ENCODE data around the gene SAMD15.

SAMD15 gene

GRCh38 chr14:77421201-77421600, 44.0 kb downstream of the SAMD15 start:
- DNase-seq (ENCODE audit: low read depth in 1 of 2, low spot score in 1 of 2), result no peak
- TF ChIP-seq, protein P1, sequence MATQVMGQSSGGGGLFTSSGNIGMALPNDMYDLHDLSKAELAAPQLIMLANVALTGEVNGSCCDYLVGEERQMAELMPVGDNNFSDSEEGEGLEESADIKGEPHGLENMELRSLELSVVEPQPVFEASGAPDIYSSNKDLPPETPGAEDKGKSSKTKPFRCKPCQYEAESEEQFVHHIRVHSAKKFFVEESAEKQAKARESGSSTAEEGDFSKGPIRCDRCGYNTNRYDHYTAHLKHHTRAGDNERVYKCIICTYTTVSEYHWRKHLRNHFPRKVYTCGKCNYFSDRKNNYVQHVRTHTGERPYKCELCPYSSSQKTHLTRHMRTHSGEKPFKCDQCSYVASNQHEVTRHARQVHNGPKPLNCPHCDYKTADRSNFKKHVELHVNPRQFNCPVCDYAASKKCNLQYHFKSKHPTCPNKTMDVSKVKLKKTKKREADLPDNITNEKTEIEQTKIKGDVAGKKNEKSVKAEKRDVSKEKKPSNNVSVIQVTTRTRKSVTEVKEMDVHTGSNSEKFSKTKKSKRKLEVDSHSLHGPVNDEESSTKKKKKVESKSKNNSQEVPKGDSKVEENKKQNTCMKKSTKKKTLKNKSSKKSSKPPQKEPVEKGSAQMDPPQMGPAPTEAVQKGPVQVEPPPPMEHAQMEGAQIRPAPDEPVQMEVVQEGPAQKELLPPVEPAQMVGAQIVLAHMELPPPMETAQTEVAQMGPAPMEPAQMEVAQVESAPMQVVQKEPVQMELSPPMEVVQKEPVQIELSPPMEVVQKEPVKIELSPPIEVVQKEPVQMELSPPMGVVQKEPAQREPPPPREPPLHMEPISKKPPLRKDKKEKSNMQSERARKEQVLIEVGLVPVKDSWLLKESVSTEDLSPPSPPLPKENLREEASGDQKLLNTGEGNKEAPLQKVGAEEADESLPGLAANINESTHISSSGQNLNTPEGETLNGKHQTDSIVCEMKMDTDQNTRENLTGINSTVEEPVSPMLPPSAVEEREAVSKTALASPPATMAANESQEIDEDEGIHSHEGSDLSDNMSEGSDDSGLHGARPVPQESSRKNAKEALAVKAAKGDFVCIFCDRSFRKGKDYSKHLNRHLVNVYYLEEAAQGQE (IDR thresholded peaks at IDR 0.05; ENCODE audit: insufficient replicate concordance, low read depth), result no peak
- no peak for TF ChIP-seq GABPA (IDR thresholded peaks at IDR 0.05; ENCODE audit: low read depth)
- no peak for TF ChIP-seq CTCF (IDR thresholded peaks at IDR 0.05; ENCODE audit: insufficient read depth, low read length)
- no peak for TF ChIP-seq SPI1 (IDR thresholded peaks at IDR 0.05; ENCODE audit: borderline replicate concordance, low read depth)
- no peaks in the 10 kb centered on the region for H3K27me3 ChIP-seq (ENCODE audit: insufficient read depth, poor library complexity, severe bottlenecking)
- no peak overlapping the region for H3K27ac ChIP-seq (replicated peaks)
- H3K4me3 ChIP-seq (replicated peaks; ENCODE audit: insufficient read depth, low read length), result no peak overlapping the region

- Histone ChIP-seq H3K27me3 (ENCODE audit: insufficient read depth, poor library complexity, severe bottlenecking) (no peaks in the 10 kb centered on the region), H3K4me3 (replicated peaks; ENCODE audit: insufficient read depth, low read length) (no peak within 1 kb of the TSS), H3K27ac (replicated peaks) (no peak within 1 kb of the TSS)
- DNase-seq (ENCODE audit: low read depth in 1 of 2, low spot score in 1 of 2), result no peak
- TF ChIP-seq GABPA (IDR thresholded peaks at IDR 0.05; ENCODE audit: low read depth), result no peak
- no peak for TF ChIP-seq SPI1 (IDR thresholded peaks at IDR 0.05; ENCODE audit: borderline replicate concordance, low read depth)
- no peak for TF ChIP-seq POLR2AphosphoS5 (IDR thresholded peaks at IDR 0.05; ENCODE audit: low read depth)
- no peak for TF ChIP-seq CTCF (IDR thresholded peaks at IDR 0.05; ENCODE audit: insufficient read depth, low read length)
- TF ChIP-seq, protein P1 (IDR thresholded peaks at IDR 0.05; ENCODE audit: insufficient replicate concordance, low read depth), result no peak
Observed at GRCh38 chr14:77423423-77423822, 46.2 kb downstream of the SAMD15 start, which contains the start of gene NOXRED1. NOXRED1 (minus strand) TSS chr14:77423523; CDS start chr14:77422889, 634 bp downstream.

GRCh38 chr14:77424862-77425261, 47.7 kb downstream of the SAMD15 start:
- no peak overlapping the region for H3K4me3 ChIP-seq (replicated peaks; ENCODE audit: insufficient read depth, low read length)
- TF ChIP-seq, protein P1 (IDR thresholded peaks at IDR 0.05; ENCODE audit: insufficient replicate concordance, low read depth), result no peak
- TF ChIP-seq POLR2AphosphoS5 (IDR thresholded peaks at IDR 0.05; ENCODE audit: low read depth) (no peak), CTCF (IDR thresholded peaks at IDR 0.05; ENCODE audit: insufficient read depth, low read length) (no peak), GABPA (IDR thresholded peaks at IDR 0.05; ENCODE audit: low read depth) (no peak), SPI1 (IDR thresholded peaks at IDR 0.05; ENCODE audit: borderline replicate concordance, low read depth) (no peak)
- DNase-seq (ENCODE audit: low read depth in 1 of 2, low spot score in 1 of 2), result no peak
- H3K27ac ChIP-seq (replicated peaks), result no peak overlapping the region
- H3K27me3 ChIP-seq (ENCODE audit: insufficient read depth, poor library complexity, severe bottlenecking), result no peaks in the 10 kb centered on the region
